ENCODE data around the gene MFNG. TPM values are rescaled to one million over a fixed set of nuclear protein-coding genes. Genes with fewer than 3 reads are reported as not detected.

The MFNG gene
- total RNA-seq, 2 donors from 2014 or later = 9.9 to 19.5 TPM

DNA sequence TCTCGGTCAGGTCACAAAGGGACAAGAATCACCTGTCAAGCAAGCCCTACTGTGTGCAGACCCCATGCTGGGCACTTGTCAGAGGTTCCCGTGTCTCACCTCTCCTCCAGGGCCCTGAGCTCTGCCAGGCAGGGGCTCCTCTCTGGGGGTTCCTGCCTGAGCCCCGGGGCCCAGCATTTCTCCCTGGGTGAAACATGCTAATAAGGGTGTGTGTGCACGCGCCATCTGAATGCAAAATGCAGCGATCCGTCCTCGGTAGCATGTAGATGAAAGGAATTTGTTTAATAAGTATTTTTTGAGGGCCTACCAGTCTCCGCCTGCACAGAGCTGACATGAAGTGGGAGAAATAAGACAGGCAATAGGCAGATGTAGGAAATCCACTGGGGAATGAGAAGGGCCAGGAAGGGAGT, 64.7 kb downstream of the MFNG start:
- H3K4me3 ChIP-seq = no peak overlapping the region
- H3K27me3 ChIP-seq = peaks cover 0 to under 1% of the 10 kb centered on the region in 2 donors
- DNase-seq (ENCODE audit: low spot score) = no peak
- H3K36me3 ChIP-seq = no peaks in the 10 kb centered on the region
- peaks cover 0 to 20% of the 10 kb centered on the region in 2 donors for H3K4me1 ChIP-seq
- H3K27ac ChIP-seq = no peak overlapping the region
- TF ChIP-seq, protein P1, sequence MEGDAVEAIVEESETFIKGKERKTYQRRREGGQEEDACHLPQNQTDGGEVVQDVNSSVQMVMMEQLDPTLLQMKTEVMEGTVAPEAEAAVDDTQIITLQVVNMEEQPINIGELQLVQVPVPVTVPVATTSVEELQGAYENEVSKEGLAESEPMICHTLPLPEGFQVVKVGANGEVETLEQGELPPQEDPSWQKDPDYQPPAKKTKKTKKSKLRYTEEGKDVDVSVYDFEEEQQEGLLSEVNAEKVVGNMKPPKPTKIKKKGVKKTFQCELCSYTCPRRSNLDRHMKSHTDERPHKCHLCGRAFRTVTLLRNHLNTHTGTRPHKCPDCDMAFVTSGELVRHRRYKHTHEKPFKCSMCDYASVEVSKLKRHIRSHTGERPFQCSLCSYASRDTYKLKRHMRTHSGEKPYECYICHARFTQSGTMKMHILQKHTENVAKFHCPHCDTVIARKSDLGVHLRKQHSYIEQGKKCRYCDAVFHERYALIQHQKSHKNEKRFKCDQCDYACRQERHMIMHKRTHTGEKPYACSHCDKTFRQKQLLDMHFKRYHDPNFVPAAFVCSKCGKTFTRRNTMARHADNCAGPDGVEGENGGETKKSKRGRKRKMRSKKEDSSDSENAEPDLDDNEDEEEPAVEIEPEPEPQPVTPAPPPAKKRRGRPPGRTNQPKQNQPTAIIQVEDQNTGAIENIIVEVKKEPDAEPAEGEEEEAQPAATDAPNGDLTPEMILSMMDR (IDR thresholded peaks at IDR 0.05) = no peak
- no peaks in the 10 kb centered on the region for H3K9me3 ChIP-seq

DNA sequence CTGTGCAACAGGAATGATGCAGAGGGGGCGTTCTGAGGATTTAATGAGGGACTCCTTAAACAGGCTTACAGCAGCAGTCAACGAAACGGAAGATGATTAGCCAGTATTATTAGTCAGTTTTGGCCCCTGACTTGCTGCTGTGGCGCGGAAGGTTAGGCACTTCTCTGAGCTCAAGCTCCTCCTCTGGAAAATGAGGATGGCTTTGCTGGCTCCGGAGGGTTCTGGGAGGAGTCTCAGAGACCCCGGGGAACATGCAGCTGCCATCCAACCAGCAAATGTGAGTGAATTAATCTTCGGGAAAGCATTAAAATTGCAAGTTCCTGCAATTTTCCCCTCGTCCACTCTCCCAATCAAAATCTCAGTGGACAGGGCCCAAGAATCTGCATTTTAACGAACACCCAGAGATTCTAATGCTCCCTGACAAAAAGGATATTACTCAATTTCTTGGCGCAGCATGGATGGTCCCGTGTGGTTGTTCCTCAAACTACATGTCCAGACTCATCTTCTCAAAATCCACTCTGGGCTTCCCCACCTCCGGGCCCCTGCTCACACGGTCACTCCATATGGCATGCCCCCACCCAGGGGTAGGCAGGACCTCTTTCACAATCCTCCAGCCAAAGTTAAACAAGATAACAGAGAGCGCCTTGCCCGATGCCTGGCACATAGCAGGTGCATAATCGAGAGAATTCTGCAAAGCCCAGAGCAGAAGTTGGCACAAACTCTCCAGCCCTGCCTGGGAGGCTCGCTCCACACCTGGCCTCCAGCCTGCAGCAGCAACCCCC, 65.3 kb downstream of the MFNG start:
- no peak for DNase-seq (ENCODE audit: low spot score)
- Histone ChIP-seq H3K9me3 (no peaks in the 10 kb centered on the region), H3K27ac (no peak overlapping the region), H3K36me3 (no peaks in the 10 kb centered on the region), H3K4me3 (peak overlapping the region in 1 of 2 donors; percentile 43), H3K27me3 (no peaks in the 10 kb centered on the region), H3K4me1 (peaks cover 0 to 17% of the 10 kb centered on the region in 2 donors)
- TF ChIP-seq, protein P1 (IDR thresholded peaks at IDR 0.05) = no peak

DNA sequence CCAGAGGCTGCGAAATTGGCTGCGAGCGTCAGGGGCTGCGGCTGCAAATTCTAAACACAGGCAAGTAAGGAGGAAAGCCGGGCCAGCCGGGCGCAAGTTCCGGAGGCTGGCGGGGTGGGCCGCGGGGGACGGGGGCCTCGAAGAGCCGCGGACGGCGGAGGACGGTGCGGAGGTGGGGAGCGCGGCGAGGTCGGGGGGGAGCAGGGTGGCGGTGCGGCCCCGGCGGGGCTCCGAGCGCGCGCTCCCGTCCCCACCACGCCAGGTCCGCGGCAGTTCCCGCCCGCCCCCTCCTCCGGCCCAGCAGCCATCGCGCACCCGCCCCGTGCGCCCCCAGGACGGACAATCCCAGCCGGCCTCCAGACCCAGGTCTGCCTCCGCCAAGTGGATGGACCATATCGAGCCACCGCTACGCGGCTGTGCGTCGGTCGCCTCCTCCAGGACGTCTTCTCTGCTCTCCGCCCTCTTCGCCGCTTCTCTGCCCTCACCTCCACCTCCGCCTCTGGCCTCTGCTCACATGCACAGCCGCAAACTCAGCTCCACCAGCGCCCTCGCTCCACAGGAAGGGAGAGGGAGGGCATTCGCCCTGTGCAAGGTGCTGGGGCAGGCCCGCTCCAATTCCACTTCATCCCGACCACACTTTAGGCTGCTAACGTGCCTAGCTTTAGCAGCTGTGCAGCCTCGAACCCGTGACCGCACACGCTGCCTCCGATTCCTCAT, 66.1 kb downstream of the MFNG start:
- peaks cover 0 to 17% of the 10 kb centered on the region in 2 donors for H3K4me1 ChIP-seq

DNA sequence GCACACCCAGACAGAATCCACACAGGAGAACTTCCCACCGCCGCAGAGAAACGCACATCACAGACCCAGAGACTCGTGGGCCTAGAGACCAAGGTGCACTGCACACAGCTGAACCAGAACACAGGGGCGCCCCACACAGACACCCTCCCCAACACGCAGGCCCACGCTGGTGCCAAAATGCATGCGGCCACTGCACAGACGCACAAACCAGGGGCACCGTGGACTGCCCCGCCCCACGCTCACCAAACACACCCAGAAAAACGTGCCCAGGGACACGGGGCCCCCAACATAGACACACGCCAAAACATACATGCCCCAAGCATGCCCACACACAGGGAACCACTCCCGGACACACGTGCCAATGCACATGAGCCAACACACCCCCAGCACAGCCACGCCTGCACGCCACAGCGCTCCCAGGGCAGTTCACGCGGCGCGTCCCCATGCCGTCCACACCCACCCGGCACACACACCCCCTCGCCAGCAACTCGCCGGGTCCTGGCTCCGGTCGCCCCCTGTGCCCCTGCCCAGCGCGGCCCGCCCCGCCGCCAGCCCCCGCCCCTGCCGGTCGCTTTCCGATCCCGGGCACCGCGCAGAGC, 66.7 kb downstream of the MFNG start:
- no peak for DNase-seq (ENCODE audit: low spot score)
- TF ChIP-seq, protein P1 (IDR thresholded peaks at IDR 0.05) = no peak
- peaks cover 0 to 17% of the 10 kb centered on the region in 2 donors for H3K4me1 ChIP-seq
- no peaks in the 10 kb centered on the region for H3K36me3 ChIP-seq
- H3K9me3 ChIP-seq = no peaks in the 10 kb centered on the region
- no peak overlapping the region for H3K27ac ChIP-seq
- H3K27me3 ChIP-seq = no peaks in the 10 kb centered on the region
- H3K4me3 ChIP-seq = peak overlapping the region in 1 of 2 donors; percentile 43

More for the DNA sequence above, 66.1 kb downstream of the MFNG start:
- peak overlapping the region in 1 of 2 donors; percentile 43 for H3K4me3 ChIP-seq
- TF ChIP-seq, protein P1 (IDR thresholded peaks at IDR 0.05) = no peak
- H3K9me3 ChIP-seq = no peaks in the 10 kb centered on the region
- no peak for DNase-seq (ENCODE audit: low spot score)
- no peaks in the 10 kb centered on the region for H3K36me3 ChIP-seq
- H3K27me3 ChIP-seq = no peaks in the 10 kb centered on the region
- H3K27ac ChIP-seq = no peak overlapping the region

Other genes with a start within 250 kb of the MFNG start
- gene RAC2, start 242.1 kb downstream of the MFNG start, total RNA-seq = 10 to 100 TPM in 1 of 2 donors, 1 to 10 TPM in 1; 2.9 to 10.3 TPM
- gene CYTH4, start 203.9 kb downstream of the MFNG start, total RNA-seq = 1 to 10 TPM; 1.5 to 5.9 TPM
- not detected for gene ELFN2, start 58.9 kb downstream of the MFNG start, total RNA-seq
- 1 to 10 TPM; 4.2 to 5.8 TPM for gene CARD10, start 33.0 kb upstream of the MFNG start, total RNA-seq
- 10 to 100 TPM; 20.7 to 34.8 TPM for gene CDC42EP1, start 74.1 kb upstream of the MFNG start, total RNA-seq
- not detected for gene LGALS2, start 93.7 kb upstream of the MFNG start, total RNA-seq
- 10 to 100 TPM; 17.7 to 29.0 TPM for gene GGA1, start 122.5 kb upstream of the MFNG start, total RNA-seq
- gene SH3BP1, start 153.3 kb upstream of the MFNG start, total RNA-seq = 1 to 10 TPM; 1.5 to 4.0 TPM
- 10 to 100 TPM; 15.7 to 32.0 TPM for gene PDXP, start 172.3 kb upstream of the MFNG start, total RNA-seq
- 1,000 to 10,000 TPM in 1 of 2 donors, 100 to 1,000 TPM in 1; 584 to 1,958 TPM for gene LGALS1, start 189.3 kb upstream of the MFNG start, total RNA-seq
- gene NOL12, start 200.0 kb upstream of the MFNG start, total RNA-seq = 10 to 100 TPM; 17.8 to 24.7 TPM
- 100 to 1,000 TPM; 108 to 118 TPM for gene TRIOBP, start 210.7 kb upstream of the MFNG start, total RNA-seq